Testis (tissue), 3 donors: ENCODE results near the gene CPZ. TPM values are rescaled to one million over a fixed set of nuclear protein-coding genes. Genes with fewer than 3 reads are reported as not detected.

Experiments used
- DNase-seq: peaks from one replicate; pipeline ENCODE4 v3.0.0-alpha.2; 2019
- H3K27ac ChIP-seq, 2 donors: fragments of 200-600 bp; sonication (generic); one replicate each; pipeline ENCODE4 v1.5.1; 2019
- H3K27me3 ChIP-seq: fragments of 200-600 bp; sonication (generic); one replicate; pipeline ENCODE4 v1.5.1; 2019
- H3K36me3 ChIP-seq: fragments of 200-600 bp; sonication (generic); one replicate; pipeline ENCODE4 v1.5.1; 2017; ENCODE audit warnings: low read depth; ENCODE audit errors: missing control alignments
- H3K4me1 ChIP-seq: fragments of 200-600 bp; sonication (generic); one replicate; pipeline ENCODE4 v1.5.1; 2019
- H3K4me3 ChIP-seq, 2 donors: fragments of 200-600 bp; sonication (generic); one replicate each; pipeline ENCODE4 v1.5.1; 2017 to 2019
- H3K9me3 ChIP-seq: fragments of 200-600 bp; sonication (generic); one replicate; pipeline ENCODE4 v1.5.1; 2017
- CTCF ChIP-seq, 3 experiments: fragments of 450-650 bp in 2 of 3; fragments of 200-600 bp in 1 of 3; sonication (generic) in 1 of 3; IDR thresholded peaks; one replicate each; pipeline ENCODE4 v1.5.1; 2016 to 2019; ENCODE audit warnings: antibody characterized with exemption in 3 of 3, mild to moderate bottlenecking in 2 of 3, moderate library complexity in 1 of 3
- POLR2A ChIP-seq: fragments of 450-650 bp; IDR thresholded peaks from one replicate; pipeline ENCODE4 v1.6.1; 2017; ENCODE audit warnings: antibody characterized with exemption, mild to moderate bottlenecking, moderate library complexity
- WGBS, 2 donors: methylation state at CpG; one replicate each; pipeline ENCODE4 v1.1.5; 2018; 5-methylcytosine and 5-hydroxymethylcytosine counted together
- intact Hi-C: fragments of 100-400 bp; cut with DNase I; formaldehyde crosslinking; loops from one replicate; pipeline ENCODE4 v1.15.1; 2023; ENCODE audit warnings: low total_unique reads
- polyA plus RNA-seq: library from polyadenylated mRNA; stranded (reverse); fragments of 350-450 nt; fragmentation: Illumina TruSeq; extraction: RNeasy Lipid Tissue Mini Kit (QIAGEN cat#74804); gene quantifications from one replicate; pipeline ENCODE4 v1.2.3, GENCODE V29; 2014; ENCODE audit warnings: low read depth, low replicate concordance; ENCODE audit not compliant: insufficient read depth
- total RNA-seq, 2 donors: library from RNA; depleted of rRNA; stranded (reverse); fragments of >200 nt; gene quantifications; one replicate each; pipeline ENCODE4 v1.2.3, GENCODE V29; 2016

The CPZ gene
- total and polyA plus RNA-seq, 3 donors from 2014 or later = 2.0 to 21.9 (median 10.2) TPM

DNA sequence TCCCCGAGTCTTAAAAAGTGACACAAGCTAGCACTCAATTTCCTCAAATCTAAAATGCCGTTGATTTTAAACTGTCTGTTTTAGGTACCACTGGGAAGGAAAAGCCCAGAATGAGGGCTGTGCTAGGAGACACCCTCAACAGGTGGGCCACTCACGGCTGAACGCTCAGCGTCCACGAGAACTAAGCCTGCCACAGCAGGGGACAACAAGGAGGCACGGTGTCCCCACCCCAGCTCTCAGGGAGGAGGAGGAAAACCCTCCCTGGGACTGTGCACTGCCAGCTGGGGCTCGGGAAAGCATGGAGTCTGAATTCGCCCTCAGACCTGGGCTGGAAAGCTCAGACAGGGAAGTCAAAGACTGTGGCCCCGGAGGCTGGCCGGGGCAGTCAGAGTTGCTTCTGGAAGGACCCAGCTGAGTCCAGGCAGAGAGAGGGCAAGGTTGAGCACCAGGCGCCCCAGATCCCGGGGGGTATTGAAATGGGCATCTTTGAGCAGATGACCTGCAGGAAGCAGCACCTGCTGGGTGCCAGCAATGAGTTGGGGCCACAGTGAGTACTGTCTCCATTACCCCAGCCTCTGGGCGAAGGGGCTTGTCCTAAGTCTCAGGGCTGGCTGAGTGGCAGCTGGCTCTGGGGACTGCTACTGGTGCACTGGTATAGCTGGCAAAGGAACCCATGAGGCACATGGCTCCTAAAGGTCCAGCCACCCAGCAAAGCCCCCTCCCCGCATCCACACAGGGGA, 769 bp upstream of the CPZ start:
- Histone ChIP-seq H3K4me1 (peaks cover 2% of the 10 kb centered on the region), H3K27me3 (no peaks in the 10 kb centered on the region), H3K36me3 (no peaks in the 10 kb centered on the region), H3K4me3 (no peak overlapping the region), H3K9me3 (no peaks in the 10 kb centered on the region), H3K27ac (no peak overlapping the region)
- WGBS, 2 donors = 79 to 86% methylated on average over 12 to 15 of the region's 15 CpGs
- no peak for DNase-seq
- TF ChIP-seq CTCF (IDR thresholded peaks at IDR 0.05) = no peak
- no peak for TF ChIP-seq POLR2A
- intact Hi-C loops = no loop called here

GRCh38 chr4:8593264-8594096, 915 bp downstream of the CPZ start:
- no peak overlapping the region for H3K27ac ChIP-seq
- peaks cover 2% of the 10 kb centered on the region for H3K4me1 ChIP-seq
- H3K36me3 ChIP-seq = no peaks in the 10 kb centered on the region
- intact Hi-C loops = no loop called here
- TF ChIP-seq CTCF (IDR thresholded peaks at IDR 0.05) (no peak), POLR2A (no peak)
- H3K4me3 ChIP-seq = peak overlapping the region; percentile 34 to 35
- 35 to 42% methylated on average over 15 to 23 of the region's 24 CpGs for WGBS, 2 donors
- H3K9me3 ChIP-seq = no peaks in the 10 kb centered on the region
- no peaks in the 10 kb centered on the region for H3K27me3 ChIP-seq
- DNase-seq = no peak

GRCh38 chr4:8594097-8595038, 1.8 kb downstream of the CPZ start:
- intact Hi-C loops = no loop called here
- Histone ChIP-seq H3K9me3 (no peaks in the 10 kb centered on the region), H3K4me3 (no peak overlapping the region), H3K27me3 (no peaks in the 10 kb centered on the region), H3K4me1 (peaks cover 2% of the 10 kb centered on the region), H3K27ac (no peak overlapping the region), H3K36me3 (no peaks in the 10 kb centered on the region)
- TF ChIP-seq CTCF (IDR thresholded peaks at IDR 0.05) (peak; percentile 52 to 64 (median 63)), POLR2A (no peak)
- DNase-seq = peak; percentile 78
- WGBS, 2 donors = 59 to 63% methylated on average over 18 to 24 of the region's 24 CpGs

- no peak for TF ChIP-seq POLR2A
- no peak for TF ChIP-seq CTCF (IDR thresholded peaks at IDR 0.05)
- no peak for DNase-seq
- H3K4me3 ChIP-seq = no peak overlapping the region
- H3K4me1 ChIP-seq = peaks cover 2% of the 10 kb centered on the region
- H3K36me3 ChIP-seq = no peaks in the 10 kb centered on the region
- no peak overlapping the region for H3K27ac ChIP-seq
- no peaks in the 10 kb centered on the region for H3K9me3 ChIP-seq
- WGBS, 2 donors = 61 to 70% methylated on average over 8 to 16 of the region's 16 CpGs
- no peaks in the 10 kb centered on the region for H3K27me3 ChIP-seq
- intact Hi-C loops = no loop called here
These were observed 2.9 kb downstream of the CPZ start for GRCh38 chr4:8595237-8596087.
